Fibroblast of villous mesenchyme (primary cell): ENCODE data around the gene POFUT2. TPM values are rescaled to one million over a fixed set of nuclear protein-coding genes. Genes with fewer than 3 reads are reported as not detected.

Experiments
- DNase-seq: peaks from one replicate; pipeline ENCODE4 v3.0.0-alpha.2; 2010; ENCODE audit warnings: low read depth
- H3K4me3 ChIP-seq: 2 replicates; pipeline ENCODE4 v1.5.1; 2011; ENCODE audit warnings: low read depth, mild to moderate bottlenecking, low read length
- CTCF ChIP-seq: IDR thresholded peaks from 2 replicates; pipeline ENCODE4 v1.5.1; 2012; ENCODE audit warnings: low read depth, mild to moderate bottlenecking, low read length; ENCODE audit not compliant: insufficient read depth
- total RNA-seq: library from RNA; depleted of rRNA; stranded (reverse); fragments of >200 nt; gene quantifications from 2 replicates; pipeline ENCODE4 v1.2.3, GENCODE V29; 2012

Gene POFUT2
- total RNA-seq, 1 donor = 60.0 TPM

GRCh38 chr21:45296638-45297037, 8.9 kb upstream of the POFUT2 start:
- H3K4me3 ChIP-seq = no peak overlapping the region
- no peak for TF ChIP-seq CTCF
- no peak for DNase-seq

DNA sequence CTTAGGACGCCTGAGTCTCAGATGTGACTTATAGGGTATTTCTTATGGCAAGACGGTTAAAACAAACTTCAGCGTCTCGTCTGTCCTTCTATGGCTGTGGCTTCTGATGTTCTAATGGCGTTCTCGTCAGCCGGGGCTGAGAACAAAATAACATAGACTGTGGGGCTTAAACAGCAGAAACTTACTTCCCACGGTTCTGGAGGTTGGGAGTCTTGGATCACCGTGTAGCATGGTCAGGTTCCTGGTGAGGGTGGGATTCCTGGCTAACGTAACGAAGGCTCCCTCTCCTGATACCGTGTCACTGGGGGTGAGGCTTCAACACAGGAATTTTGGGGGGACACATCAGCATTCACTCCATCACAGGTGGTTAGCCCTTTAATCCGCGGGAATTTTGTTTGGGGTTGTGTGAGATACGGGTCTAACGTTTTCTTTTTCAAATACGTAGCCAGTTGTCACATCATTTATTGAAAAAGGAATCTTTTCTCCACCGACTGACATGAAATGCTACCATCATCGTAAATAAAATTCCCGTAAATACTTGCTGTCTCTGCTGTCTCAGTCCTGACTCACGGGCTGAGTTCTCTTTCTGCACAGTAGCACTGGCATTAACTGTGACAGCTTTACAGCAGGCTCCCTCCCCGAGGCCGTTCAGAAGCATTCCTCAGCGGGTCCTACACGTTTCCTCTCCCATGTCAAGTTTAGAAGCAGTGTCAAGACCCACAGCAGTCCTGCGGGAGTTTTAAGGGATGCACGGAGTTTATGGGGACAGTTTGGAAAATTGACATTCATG, 8.1 kb upstream of the POFUT2 start:
- H3K4me3 ChIP-seq = peak overlapping the region; percentile 13
- DNase-seq = peak; percentile 100
- TF ChIP-seq CTCF = no peak

GRCh38 chr21:45294509-45295291, 7.0 kb upstream of the POFUT2 start:
- DNase-seq = peak; percentile 100
- H3K4me3 ChIP-seq = peak overlapping the region; percentile 17
- no peak for TF ChIP-seq CTCF

DNA sequence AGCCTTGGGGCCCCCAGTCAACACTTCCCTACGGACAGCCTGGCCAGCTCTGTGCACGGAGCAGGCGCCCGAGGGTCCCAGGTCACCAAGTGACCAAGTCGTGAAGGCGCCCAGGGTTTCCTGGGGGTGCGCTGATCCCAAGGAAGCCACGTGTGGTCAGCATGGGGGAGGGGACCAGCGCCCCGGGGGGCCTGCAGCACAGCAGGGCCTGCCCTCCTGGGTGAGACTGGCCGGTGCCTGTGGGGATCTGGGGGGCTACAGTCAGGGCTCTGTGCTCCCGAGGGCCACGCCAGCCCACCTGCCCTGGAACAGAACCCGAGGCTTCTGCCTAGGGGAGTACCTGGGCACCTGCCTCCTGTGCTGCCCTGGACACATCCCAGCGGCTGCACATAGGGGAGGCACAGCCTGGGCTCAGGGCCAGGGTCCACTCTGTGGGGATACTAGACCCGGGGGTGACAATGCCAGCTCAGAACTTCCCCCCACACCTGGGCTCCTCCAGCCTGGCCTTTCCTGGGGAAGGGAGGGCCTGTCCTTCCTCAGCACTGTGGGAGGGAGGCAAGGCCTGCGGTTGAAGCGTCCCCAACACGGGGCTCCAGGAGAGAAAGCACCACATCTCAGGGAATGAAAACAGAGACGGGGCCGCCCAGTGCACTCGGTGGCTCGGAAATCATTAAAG, 6.2 kb upstream of the POFUT2 start:
- peak overlapping the region; percentile 17 for H3K4me3 ChIP-seq

DNA sequence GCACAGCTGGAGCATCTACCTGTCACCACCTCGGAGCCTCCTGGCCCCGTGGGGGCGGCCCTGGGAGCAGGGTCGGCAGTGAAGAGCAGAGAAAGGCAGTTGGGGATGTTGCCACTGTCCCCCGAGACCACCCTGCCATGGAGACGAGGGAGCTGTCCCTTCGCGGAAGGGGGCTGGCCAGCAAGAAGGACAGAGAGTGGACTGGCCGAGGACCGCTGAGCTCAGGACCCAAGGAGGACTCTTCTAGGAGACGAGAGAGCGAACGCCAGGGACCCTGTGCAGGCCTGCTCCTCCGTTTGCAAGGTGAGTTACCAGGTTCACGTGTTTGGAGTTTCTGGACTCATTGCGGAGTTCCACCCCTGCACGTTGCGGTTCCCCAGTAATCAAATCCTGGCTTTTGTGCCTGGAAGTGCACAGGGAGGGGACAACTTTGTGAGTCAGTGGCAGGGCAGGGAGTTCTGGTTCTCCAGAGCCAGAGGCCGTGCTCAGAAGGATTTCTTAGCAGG, 5.6 kb upstream of the POFUT2 start:
- DNase-seq = no peak
- no peak overlapping the region for H3K4me3 ChIP-seq
- no peak for TF ChIP-seq CTCF

More for the DNA sequence above, 6.2 kb upstream of the POFUT2 start:
- DNase-seq = no peak
- TF ChIP-seq CTCF = no peak

DNA sequence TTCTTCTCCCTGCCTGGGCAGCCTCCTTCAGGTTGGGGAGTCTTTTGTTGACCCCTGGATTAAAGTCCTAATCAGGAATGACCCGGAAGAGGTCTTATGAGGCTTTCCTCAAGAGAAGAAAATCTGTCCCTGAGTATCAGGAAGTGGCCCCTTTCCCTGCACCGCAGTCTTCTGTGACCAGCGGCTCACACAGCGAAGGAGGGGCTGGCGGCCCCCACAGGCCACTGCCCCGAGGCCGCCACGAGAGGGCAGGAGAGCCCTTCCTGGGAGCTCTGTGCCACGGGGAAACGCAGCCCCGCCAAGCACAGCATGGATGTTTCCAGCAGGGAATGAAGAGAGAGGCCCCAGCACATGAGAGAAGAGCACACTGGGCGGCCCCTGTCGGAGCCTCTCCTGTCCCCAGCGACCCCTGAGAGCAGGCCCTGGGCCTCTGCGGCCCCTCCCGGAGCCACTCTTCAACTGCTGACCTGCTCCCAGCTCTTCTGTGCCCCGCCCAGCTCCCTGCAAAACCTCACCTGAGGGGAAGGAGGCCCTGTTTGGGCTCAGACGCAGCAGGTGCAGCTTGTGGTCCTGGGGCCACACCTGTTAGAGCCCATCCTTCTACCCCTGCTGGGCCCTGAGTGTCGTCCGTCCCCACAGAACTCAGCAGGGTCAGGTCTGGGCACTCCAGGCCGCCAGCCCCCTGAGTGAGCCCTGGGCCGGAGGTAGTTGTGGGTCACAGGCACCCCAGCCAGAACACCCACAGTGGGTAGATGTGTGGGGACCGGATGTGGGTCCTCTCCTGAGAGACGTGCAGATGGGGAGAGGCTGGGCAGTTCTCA, 4.9 kb upstream of the POFUT2 start:
- peak; percentile 94 for DNase-seq
- H3K4me3 ChIP-seq = no peak overlapping the region
- TF ChIP-seq CTCF = peak; percentile 99
